Right lung (tissue), 5 donors: Measurements from ENCODE around the gene WNT8B. TPM values are rescaled to one million over a fixed set of nuclear protein-coding genes. Genes with fewer than 3 reads are reported as not detected.

Experiments
- DNase-seq, 2 donors: peaks; one replicate each; pipeline ENCODE4 v3.0.0-alpha.2; 2013
- polyA plus RNA-seq, 5 donors: library from polyadenylated mRNA; unstranded; fragments of 120-200 nt; gene quantifications; one replicate each; pipeline versions ENCODE4 v1.2.1 to v1.2.3, GENCODE V29; 2013; ENCODE audit warnings: inconsistent platforms in 1 of 5, low replicate concordance in 1 of 5; ENCODE audit not compliant: insufficient read length in 5 of 5, insufficient read depth in 1 of 5

Gene WNT8B
- polyA plus RNA-seq, 5 donors = 0.05 to 0.12 (median 0.08) TPM; not detected in 1

GRCh38 chr10:100482834-100483185 is 20.0 kb downstream of the WNT8B start:
- no peak for DNase-seq

- no peak for DNase-seq
Observed at GRCh38 chr10:100483876-100484666, 21.3 kb downstream of the WNT8B start.

- DNase-seq = no peak
Observed at GRCh38 chr10:100485366-100485765, 22.6 kb downstream of the WNT8B start.

- no peak for DNase-seq
Observed at GRCh38 chr10:100485801-100486495, 23.1 kb downstream of the WNT8B start.

- no peak for DNase-seq
Observed at GRCh38 chr10:100487529-100487928, 24.7 kb downstream of the WNT8B start.

GRCh38 chr10:100489396-100489795 is 26.6 kb downstream of the WNT8B start:
- no peak for DNase-seq

- no peak for DNase-seq
Observed at GRCh38 chr10:100490531-100490930, 27.7 kb downstream of the WNT8B start.

- no peak for DNase-seq
Observed at GRCh38 chr10:100496567-100496966, 33.8 kb downstream of the WNT8B start.

GRCh38 chr10:100498059-100498458 is 35.2 kb downstream of the WNT8B start:
- no peak for DNase-seq

- no peak for DNase-seq
Observed at GRCh38 chr10:100501423-100501822, 38.6 kb downstream of the WNT8B start.

- no peak for DNase-seq
Observed at GRCh38 chr10:100502926-100503494, 40.2 kb downstream of the WNT8B start.

- no peak for DNase-seq
Observed at GRCh38 chr10:100504096-100504495, 41.3 kb downstream of the WNT8B start.

- no peak for DNase-seq
Observed at GRCh38 chr10:100505164-100505563, 42.4 kb downstream of the WNT8B start.

GRCh38 chr10:100506596-100507356 is 44.0 kb downstream of the WNT8B start:
- no peak for DNase-seq

- DNase-seq = no peak
Observed at GRCh38 chr10:100507357-100507732, 44.5 kb downstream of the WNT8B start.

GRCh38 chr10:100508266-100508665 is 45.5 kb downstream of the WNT8B start:
- DNase-seq = no peak

- no peak for DNase-seq
Observed at GRCh38 chr10:100508691-100509150, 45.9 kb downstream of the WNT8B start.

GRCh38 chr10:100509241-100509840 is 46.5 kb downstream of the WNT8B start:
- peak in 1 of 2 donors; percentile 3 for DNase-seq

GRCh38 chr10:100510533-100511308 is 47.9 kb downstream of the WNT8B start:
- peak in 1 of 2 donors; percentile 3 for DNase-seq

GRCh38 chr10:100515612-100516011 is 52.8 kb downstream of the WNT8B start:
- no peak for DNase-seq

GRCh38 chr10:100516847-100517246 is 54.0 kb downstream of the WNT8B start:
- no peak for DNase-seq
